HG03442 (cell line): Measurements from ENCODE around the gene MACROD1.
"Not testable (repeated sequence)": the region's sequence is repeated elsewhere in the genome, so short reads cannot be mapped to it uniquely, and the experiment has no call there.

Source experiments
- ATAC-seq: cut with Tn5 transposase; IDR thresholded peaks from one replicate; pipeline ENCODE4 v1.9.1; 2021; ENCODE audit warnings: mild to moderate bottlenecking, moderate library complexity; ENCODE audit not compliant: unreplicated experiment

MACROD1 gene

DNA sequence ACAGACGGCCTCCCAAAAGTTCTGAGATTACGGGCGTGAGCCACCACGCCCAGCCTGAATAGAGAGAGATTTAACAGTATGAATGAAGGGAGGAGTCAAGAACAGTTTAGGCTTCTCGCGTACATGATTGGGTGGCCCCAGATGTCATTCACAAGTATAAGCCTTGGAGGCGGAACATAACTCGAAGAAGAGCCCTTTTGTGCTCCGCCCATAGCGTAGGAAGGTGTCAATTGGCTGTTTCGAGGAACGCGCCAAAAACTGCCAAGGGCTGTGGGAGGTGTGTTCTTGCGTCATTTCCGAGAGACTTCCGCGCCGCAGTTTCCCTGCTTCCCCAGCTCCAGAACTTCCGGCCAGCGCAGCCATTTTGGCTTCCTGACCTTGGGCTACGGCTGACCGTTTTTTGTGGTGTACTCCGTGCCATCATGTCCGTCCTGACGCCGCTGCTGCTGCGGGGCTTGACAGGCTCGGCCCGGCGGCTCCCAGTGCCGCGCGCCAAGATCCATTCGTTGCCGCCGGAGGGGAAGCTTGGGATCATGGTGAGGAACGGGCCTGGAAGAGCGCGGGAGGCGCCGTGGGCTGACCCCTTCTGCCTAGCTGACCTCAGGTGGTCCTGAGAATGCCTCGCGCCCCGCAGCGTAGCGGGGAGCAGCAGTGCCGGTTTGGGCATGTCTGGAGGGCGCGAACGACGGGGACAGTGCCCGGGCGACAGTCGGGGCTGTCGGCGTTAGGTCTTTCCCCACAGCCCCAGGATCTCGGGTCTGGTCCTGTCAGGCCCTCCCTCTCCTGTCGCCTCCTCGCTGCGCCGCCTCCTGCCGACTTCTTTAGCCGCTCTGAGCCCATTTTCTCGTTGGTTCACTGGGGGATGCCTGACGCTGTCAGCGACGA, 191.4 kb downstream of the MACROD1 start, which contains the start of gene COX8A:
Gene COX8A, plus strand, starts transcription at position 362 of the 885 bp plus-strand sequence. Its CDS starts 61 bp downstream, at position 423.
- peak; percentile 94 for ATAC-seq

DNA sequence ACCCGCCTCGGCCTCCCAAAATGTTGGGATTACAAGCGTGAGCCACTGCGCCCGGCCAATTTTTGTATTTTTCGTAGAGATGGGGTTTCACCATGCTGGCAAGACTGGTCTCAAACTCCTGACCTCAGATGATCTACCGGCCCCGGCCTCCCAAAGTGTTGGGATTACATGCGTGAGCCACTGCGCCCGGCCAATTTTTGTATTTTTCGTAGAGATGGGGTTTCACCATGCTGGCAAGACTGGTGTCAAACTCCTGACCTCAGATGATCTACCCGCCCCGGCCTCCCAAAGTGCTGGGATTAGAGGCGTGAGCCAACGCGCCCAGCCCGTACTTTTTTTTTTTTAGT, 192.0 kb downstream of the MACROD1 start:
- not testable (repeated sequence) for ATAC-seq

DNA sequence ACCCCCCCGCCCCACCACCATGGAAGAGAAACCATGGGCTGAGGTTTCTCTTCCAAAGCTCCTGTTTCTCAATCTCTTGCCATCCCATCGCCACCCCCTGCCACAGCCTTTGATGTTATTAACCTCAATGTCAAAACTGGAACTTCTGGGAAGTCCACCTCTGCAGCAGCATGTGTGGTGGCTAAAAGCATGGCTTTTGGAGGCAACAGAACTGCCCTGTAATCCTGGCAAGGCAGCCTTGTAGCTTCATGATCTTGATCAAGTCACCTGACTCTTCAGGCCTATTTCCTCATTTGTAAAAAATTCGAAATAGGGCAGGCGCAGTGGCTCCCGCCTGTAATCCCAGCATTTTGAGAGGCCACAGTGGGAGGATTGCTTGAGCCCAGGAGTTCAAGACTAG, 195.0 kb downstream of the MACROD1 start:
- no peak for ATAC-seq

DNA sequence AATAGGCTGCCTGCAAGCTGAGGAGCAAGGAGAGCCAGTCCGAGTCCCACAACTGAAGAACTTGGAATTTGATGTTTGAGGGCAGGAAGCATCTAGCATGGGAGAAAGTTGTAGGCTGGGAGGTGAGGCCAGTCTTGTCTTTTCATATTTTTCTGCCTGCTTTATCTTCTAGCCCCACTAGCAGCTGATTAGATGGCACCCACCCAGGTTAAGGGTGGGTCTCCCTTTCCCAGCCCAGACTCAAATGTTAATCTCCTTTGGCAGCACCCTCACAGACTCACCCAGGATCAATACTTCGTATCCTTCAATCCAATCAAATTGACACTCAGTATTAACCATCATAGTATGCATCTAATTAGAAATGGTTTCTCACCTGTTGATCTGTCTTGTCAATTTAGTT, 196.5 kb downstream of the MACROD1 start:
- no peak for ATAC-seq

DNA sequence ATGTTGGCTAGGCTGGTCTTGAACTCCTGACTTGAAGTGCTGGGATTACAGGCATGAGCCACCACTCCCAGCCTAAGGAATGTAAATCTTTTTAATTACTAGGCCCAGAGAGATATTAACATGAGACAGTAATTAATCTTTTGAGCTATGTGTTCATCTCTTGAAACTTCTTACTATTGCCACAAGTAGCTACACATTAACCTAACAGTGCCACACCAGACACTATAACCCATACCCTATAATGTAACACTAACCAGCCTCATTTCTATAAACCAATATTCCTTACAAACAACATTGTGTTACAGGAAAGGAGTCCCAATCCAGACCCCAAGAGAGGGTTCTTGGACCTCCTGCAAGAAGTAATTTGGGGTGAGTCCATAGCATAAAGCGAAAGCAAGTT, 199.5 kb downstream of the MACROD1 start:
- ATAC-seq, result no peak

DNA sequence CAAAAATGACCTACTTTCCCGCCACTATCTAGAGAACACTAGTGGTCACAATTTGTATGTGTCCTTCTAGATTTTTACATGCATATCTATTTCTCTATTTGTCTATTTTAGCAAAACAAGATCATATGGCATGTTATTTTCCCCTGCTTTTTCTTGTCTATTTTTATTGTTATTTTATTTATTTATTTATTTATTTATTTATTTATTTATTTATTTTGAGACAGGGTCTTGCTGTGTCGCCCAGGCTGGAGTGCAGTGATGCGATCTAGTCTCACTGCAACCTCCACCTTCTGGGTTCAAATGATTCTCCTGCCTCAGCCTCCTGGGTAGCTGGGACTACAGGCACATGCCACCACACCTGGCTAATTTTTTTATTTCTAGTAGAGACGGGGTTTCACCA, 202.0 kb downstream of the MACROD1 start:
- not testable (repeated sequence) for ATAC-seq

DNA sequence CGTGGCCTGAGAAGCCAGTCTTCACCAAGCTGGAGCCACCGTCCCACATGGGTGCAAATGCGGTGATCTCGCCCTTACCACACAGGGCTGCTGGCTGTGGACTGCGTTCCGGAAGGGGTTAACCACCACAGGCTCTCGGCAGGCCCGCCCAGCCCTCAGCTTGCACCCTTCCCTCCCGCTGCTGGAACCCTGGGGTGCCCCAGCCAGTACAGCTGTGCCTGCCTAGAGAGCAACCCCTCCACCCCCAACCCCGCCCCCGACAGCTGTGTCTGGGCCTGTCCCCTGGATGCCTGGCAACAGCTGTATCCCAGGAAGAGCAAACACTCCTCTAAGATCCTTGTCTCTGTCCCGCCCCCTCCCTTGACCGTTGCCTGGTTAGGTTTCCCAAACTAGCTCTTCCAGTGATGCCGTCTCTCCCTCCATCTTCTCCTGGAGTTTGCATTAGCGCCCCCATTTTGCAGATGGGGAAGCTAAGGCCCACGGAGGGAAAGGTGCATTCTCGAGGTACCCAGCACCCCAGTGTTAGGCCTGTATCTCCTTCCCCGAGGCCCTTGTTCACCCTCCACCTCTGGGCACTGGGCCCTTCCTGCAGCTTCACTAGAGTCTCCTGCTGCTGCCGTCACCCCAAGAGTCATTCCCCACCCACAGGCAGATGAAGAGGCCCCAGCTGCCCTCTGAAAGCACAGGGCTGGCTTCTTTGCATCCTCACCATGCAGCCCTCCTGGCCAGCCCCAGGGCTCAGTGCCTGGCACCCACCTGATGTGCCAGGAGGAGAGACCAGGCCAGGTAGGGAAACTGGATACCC, 204.1 kb downstream of the MACROD1 start:
- no peak for ATAC-seq

DNA sequence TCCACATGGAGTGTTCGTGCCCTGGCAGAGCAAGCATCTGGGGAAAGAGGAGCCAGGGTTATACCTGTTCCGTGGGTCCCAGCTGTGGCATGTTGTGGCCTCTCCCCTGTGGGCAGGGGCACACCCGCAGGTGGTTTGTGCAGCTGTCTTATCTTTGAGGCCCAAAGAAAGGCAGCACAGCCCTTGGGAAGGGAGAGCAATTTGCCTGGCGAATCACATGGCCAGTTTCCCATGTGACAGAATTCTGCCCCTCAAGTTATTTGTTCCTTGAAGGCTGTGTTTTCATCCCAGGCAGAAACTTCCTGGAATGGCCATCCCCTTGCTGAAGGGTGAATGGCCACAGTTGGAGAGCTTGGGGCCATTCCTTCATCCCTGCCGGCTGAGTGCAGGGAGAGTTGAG, 207.9 kb downstream of the MACROD1 start:
- no peak for ATAC-seq

DNA sequence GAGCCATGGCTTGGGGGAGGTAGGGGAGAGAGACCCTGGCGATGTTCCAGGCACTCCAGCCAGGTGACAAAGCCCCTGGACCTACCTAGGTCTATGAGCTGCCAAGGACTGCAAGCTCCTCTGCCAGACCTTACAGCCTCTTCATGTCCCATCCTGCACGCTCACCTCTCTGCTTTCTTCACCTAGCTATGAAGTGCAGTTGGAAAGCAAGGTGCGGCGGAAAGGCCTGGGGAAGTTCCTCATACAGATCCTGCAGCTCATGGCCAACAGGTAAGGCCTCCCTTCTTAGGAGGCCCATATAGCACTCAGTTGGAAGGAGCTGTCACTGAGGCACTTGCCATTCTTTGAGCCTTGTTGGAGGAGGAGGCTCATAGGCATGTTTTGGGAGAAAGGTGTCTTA, 213.3 kb downstream of the MACROD1 start:
- ATAC-seq, result no peak

DNA sequence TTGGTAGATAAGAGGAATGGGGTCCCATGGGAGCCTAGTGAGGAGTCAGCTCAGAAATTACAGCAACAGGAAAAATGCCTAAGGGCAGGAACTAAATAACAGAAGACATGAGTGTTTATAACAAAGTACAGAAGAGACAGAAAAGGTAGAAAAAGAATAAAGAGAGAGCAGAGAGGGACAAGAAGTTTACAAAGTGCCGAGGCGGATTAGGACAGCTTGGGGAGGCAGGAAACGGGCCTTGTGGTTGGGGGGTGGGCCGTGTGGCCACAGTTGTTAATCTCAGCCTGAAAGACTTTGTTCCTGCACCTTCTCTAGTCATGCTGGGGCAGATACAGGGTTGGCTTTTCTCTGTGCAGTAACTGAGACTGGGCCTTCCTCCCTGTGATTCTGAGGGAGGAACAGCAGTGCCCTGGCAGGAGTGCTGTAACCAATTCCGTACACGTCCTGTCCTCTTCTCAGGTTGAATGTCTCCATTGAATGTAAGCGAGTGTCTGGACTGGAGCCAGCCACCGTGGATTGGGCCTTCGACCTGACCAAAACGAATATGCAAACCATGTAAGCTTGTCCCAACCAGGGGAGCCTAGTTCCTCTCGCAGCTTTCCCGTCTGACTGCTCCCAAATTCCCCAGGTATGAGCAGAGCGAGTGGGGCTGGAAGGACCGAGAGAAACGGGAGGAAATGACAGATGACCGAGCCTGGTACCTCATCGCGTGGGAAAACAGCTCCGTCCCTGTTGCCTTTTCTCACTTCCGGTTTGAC, 214.0 kb downstream of the MACROD1 start:
- ATAC-seq, result no peak
